Right hindlimb (tissue), 1 donor: Measurements from ENCODE around the gene WDR6.
A peak's percentile ranks its signal among the peaks of the same experiment; 100 is the strongest.

Experiments used
- DNase-seq: peaks from one replicate; pipeline ENCODE4 v3.0.0-alpha.2; 2018

The WDR6 gene

DNA sequence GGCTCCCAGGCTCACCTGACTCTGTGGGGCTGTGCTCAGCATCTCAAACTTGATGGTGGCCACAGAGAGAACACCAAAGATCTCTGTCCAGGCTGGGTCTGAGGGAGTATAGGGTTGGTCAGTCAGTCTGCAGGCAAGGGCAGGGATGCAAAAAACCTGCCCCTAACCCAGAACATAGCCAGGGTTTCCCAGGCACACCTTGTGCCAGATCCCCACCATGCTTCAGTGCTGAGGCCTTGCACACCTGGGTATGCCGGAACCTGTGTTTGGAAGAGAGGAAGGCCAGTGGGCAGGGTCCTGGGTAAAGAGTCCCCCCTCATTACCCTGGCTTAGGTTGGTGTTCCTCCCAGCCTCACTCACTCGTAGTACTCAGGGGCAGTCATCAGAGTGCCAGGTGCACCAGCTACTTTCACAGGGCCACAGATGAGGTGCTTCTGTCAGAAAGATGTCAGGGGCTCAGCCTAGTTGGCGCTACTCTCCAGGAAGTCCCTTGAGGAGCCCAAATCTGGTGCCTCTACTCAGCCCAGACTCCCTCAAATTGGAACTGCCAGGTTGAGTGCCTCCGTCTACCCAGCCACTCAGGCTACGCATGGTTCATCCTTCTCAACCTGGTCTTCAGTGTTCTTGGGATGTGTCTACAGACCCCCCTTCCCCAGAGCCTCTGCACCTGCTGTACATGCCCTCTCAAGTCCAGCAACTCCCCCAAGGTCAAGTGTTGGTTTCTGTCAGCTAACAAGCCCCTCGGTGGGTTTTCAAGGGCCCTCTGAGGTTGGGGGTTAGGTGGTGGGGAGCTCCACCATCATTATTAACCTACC lies 9.4 kb downstream of the WDR6 start:
- DNase-seq, result no peak

DNA sequence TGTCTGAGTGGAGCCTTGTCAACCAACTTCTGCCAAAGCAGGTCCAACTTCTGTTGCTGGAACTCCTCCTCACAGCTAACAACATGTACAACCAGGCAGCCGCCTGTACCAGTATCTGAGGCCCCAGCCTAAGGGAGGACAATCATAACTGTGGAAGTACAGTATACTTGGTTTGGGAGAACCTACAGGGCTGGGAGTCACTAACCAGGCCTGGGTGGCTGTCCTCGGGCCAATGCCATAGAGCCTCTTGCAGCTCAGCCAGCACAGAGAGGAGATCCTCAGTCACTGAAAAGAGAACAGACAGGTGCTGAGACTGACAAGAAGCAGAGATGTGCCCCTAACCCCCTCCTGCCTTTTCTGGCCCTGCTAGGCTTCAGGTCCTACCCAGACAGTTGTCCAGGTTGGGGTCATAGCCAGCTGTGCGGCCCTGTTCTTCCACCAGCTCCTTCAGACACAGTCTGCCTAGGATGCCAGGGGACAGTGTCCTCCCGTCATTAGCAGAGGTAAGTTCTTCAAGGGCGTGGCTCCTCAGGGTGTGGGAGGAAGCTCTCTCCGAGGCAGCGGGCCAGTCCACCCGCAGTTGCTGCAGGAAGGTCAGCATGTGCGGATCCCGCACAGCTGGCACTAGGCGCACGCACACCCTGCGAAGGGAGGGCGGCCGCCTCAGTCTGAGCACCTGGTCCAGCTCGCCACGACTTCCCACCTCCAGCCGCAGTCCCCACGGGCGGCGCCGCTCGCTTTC lies 10.2 kb downstream of the WDR6 start:
- no peak for DNase-seq

DNA sequence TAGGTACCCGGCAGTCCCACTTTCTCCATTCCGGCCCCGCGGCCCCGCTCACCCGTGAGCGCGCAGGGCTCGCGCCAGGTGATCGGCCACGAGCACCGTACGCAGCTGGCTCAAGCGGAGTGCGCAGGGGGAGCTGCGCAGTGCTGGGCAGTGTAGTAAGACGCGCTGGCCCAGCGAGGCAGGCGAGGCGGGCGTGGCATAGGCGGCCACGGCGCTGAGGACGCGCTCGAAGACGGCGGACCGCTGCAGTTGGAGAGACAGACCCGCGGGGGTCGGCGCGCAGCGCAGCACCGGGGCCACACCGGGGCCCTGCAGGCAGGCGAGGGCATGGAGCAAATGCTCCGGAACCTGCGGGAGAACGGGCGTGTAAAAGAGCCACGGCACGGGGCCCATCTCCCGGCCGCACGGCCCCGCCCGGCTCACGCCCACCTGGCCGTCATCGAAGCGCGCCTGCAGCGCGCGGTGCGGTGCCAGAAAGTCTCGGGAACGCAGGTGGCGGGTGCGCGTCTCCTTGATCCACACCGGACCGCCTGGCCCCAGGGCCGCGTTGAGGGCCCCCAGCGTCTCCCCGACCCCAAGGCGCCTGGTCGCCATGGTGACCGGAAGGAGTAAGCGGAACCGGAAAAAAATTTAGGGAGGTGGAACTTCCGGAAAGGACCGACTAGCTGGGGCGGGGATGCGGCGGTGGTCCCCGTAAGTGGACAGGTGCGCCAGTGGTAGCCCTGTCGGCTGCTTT lies 10.9 kb downstream of the WDR6 start, which contains the start of gene DALRD3:
Gene DALRD3 (minus strand): TSS at position 610 of the 736 bp plus-strand sequence. CDS start 16 bp downstream, at position 594.
- DNase-seq, result peak; percentile 79

- DNase-seq, result no peak
Observed at GRCh38 chr3:49018707-49019006, 11.5 kb downstream of the WDR6 start.

- no peak for DNase-seq
Observed at GRCh38 chr3:49019941-49020329, 12.7 kb downstream of the WDR6 start.

DNA sequence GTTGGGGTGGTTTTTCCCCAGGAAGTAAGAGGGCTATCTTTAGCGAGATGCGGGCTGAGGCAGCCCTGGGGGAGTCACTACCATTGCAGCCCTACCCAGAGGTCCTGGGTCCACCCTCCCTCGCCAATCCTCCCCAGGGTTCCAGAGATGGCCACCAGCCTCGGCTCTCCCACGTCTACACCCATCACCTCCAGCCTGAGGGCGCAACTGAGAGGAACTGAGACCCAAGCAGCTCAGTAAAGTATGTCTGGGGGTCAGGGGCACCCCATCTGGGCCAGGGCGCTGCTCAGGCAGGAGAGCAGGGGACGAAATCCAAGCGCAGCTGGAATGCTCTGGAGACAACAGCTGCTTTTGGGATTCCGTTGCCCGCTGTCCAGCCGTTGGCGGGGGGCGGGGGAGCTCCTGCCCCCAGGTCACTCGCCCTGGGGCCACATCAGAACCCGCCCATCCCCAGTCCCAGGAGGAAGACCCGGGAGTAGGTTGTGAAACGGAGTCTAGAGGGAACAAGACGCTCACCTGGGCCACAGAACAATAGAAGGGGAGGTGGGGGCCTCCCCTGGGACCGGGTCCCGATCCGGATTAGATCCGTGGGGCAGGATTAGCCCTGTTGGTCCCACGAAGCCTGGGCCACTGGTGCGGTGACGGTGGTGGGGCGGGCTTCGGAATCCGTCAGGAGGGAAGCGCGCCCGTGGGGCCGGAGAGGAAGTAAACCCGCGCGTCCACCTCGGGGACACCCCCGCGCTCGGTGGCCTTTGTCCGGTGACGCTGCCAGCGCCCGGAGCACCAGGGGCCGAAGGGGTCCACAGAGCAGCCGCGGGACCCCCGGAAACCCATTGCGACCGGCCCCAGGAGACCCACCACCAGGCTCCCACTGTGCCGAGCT lies 13.4 kb downstream of the WDR6 start:
- DNase-seq, result peak; percentile 51

- peak; percentile 99 for DNase-seq
Observed at GRCh38 chr3:49021213-49021812, 14.1 kb downstream of the WDR6 start.

GRCh38 chr3:49021813-49022687 lies 14.9 kb downstream of the WDR6 start, which contains the start of gene NDUFAF3:
Gene NDUFAF3, plus strand, starts transcription at chr3:49022121. Its CDS starts 24 bp downstream, at chr3:49022145.
- DNase-seq, result peak; percentile 97

DNA sequence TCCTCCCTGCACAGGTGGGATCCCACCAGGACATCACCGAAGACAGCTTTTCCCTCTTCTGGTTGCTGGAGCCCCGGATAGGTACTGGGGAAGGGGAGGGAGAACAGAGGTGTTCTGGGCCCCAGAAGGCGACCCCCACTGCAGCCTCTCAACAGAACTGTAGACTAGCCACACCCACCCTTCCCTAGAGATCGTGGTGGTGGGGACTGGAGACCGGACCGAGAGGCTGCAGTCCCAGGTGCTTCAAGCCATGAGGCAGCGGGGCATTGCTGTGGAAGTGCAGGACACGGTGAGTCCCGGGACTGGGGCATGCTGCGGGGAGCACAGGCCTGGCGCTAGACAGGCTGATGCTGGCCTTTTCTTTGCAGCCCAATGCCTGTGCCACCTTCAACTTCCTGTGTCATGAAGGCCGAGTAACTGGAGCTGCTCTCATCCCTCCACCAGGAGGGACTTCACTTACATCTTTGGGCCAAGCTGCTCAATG lies 15.5 kb downstream of the WDR6 start:
- peak; percentile 20 for DNase-seq

DNA sequence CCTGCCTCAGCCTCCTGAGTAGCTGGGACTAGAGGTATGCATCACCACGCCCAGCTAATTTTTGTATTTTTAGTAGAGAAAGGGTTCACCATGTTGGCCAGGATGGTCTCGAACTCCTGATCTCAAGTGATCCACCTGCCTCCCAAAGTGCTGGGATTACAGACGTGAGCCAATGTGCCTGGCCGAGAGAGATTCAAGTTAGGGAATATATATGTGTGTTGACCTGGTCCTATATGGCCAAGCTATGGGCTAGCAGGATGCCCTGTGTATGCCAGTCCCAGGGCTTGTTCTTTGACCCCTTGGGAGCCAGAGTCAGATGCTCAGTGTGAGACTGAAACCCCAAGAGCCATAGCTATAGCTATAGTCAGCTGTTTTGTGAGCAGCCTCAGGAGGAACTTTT lies 16.6 kb downstream of the WDR6 start:
- no peak for DNase-seq

GRCh38 chr3:49024449-49024848 lies 17.3 kb downstream of the WDR6 start:
- peak; percentile 9 for DNase-seq

- DNase-seq, result no peak
Observed at GRCh38 chr3:49025005-49025792, 18.0 kb downstream of the WDR6 start.

DNA sequence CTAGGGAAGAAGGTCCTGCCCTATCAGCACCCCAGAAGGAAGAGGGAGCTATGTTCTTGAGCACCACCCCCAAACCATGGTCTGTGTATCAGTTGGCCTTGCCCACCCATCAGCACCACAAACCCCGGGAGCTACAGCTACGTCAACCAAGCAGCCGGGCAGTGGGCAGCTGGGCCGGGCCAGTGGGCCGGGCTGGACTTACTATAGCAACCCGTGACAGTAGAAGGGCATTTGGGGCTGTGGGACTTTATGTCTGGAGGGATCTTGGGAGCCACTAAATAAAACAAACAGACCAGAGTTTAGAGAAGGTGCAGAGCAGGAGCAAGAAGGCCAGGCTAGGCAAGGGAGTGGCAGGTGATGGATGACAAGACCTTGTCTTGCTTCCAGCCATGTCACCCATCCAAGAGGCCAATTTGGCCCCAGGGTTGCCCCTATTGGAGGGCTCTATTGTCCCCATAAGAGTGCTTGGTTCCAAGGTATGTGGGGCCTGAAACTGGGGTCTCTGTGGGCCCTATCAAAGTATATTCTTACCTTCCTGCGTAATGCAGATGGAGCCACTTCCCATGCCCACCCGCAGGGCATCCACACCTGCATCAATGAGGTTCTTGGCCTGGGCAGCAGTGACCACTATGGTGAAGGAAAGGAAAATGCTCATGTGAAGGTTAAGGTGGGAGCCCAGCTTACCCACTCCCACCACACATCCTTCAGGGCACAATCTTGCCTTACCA lies 18.8 kb downstream of the WDR6 start:
- peak; percentile 13 for DNase-seq

DNA sequence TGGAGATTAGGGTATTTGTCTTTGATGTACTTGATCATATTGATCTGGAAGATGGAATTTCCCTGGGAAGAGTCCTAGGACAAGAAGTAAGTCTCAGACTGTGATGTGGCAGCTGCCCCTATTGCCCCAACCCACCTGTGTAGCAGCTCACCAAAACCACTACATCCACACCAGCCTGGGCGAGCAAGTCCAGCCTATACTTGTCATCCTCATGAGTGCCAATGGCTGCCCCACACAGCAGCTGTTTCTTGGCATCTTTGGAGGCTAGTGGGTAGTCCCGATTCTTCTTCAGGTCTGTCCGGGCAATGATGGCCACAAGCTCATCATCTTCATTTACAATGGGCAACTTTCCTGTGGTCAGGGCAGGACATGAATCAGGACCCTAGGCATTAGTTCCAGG lies 19.3 kb downstream of the WDR6 start:
- no peak for DNase-seq

DNA sequence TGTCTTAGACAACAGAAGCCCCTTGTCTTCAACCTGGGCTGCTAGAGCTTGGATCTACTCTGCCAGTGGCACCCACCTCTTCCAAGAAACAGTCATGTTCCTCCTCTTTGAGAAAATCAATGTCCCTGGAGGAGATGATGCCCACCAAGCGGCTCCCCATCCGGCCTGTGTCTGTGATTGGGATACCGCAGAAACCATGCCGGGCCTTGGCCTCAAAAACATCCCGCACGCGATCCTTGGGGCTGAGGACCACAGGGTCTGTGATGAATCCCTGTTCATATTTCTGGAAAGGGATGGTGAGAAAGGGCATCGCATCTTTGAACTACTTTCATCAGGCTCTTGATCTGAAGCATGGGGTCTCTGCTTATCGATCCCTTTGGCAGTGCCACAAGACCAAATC lies 20.4 kb downstream of the WDR6 start:
- no peak for DNase-seq

DNA sequence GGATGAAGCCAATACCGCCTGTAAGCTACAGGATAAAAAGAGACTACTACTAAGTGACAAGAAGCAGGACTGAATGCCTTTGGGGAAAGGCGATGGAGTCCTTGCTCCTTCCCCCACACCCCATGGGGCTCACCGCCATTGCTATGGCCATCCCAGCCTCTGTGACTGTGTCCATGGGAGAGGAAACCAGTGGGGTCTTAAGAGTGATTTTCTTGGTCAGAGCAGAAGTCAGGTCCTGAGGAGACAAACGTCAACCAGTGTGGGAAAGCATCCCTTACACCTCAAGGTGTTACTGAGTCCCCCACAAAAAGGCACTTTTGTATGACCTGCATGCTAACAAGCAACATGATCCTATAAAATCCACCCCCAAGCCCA lies 21.1 kb downstream of the WDR6 start:
- DNase-seq, result no peak

- DNase-seq, result peak; percentile 95
Observed at GRCh38 chr3:49028673-49029562, 21.7 kb downstream of the WDR6 start, which contains the start of gene IMPDH2. Gene IMPDH2, minus strand, starts transcription at chr3:49029398. Its CDS starts 48 bp downstream, at chr3:49029350.

- DNase-seq, result no peak
Observed at GRCh38 chr3:49029563-49029884, 22.3 kb downstream of the WDR6 start.
